ENCODE measurements around the gene TMEM72. TPM values are rescaled to one million over a fixed set of nuclear protein-coding genes. Genes with fewer than 3 reads are reported as not detected.

TMEM72 gene
- total RNA-seq, 1 experiment from 2014 or later = not detected

GRCh38 chr10:44881649-44882048, 29.5 kb upstream of the TMEM72 start:
- H3T11ph ChIP-seq (ENCODE audit: low read length) = no peak overlapping the region

More at GRCh38 chr10:44881649-44882048, 29.5 kb upstream of the TMEM72 start:
- no peaks in the 10 kb centered on the region for H3K36me3 Mint-ChIP-seq (ENCODE audit: insufficient read depth in 1 of 3, low read depth in 3 of 3)
- H2AK5ac ChIP-seq (ENCODE audit: insufficient read length, low read length) = no peak overlapping the region
- no peaks in the 10 kb centered on the region for H3K23me2 ChIP-seq (ENCODE audit: insufficient read length, low read depth, low read length, poor library complexity, severe bottlenecking)
- no peak overlapping the region for H4K91ac ChIP-seq (ENCODE audit: insufficient read length, low read depth, low read length)
- no peaks in the 10 kb centered on the region; the same call in 1 of the 2 replicates for H3K27me3 ChIP-seq (ENCODE audit: insufficient read depth, low read length)
- no peak overlapping the region for H3K9ac ChIP-seq (ENCODE audit: extremely low read depth, insufficient read length, low read length)
- H3K79me1 ChIP-seq (ENCODE audit: insufficient read depth, low read depth, low read length, poor library complexity, severe bottlenecking) = no peaks in the 10 kb centered on the region
- no peaks in the 10 kb centered on the region for H3K4me1 ChIP-seq (ENCODE audit: insufficient read depth, low read length)
- H3K23ac ChIP-seq (ENCODE audit: insufficient read length, low read depth, low read length) = no peak overlapping the region
- no peaks in the 10 kb centered on the region for H3K9me3 Mint-ChIP-seq
- H3K18ac ChIP-seq (ENCODE audit: insufficient read length, low read depth, low read length) = no peak overlapping the region
- no peak overlapping the region for H3K27ac ChIP-seq (ENCODE audit: insufficient read length, low read depth, low read length)
- no peaks in the 10 kb centered on the region for H4K20me1 ChIP-seq (ENCODE audit: control insufficient read depth, insufficient read depth, insufficient read length)
- no peak overlapping the region for H4K5ac ChIP-seq (ENCODE audit: insufficient read length, low read depth, low read length)
- H3K4ac ChIP-seq (ENCODE audit: low read depth, low read length) = no peak overlapping the region
- no peak overlapping the region for H3K14ac ChIP-seq (ENCODE audit: insufficient read depth, low read length)
- H3K4me1 Mint-ChIP-seq = peaks cover 25 to 32% of the 10 kb centered on the region in 2 experiments
- peaks cover 26% of the 10 kb centered on the region for H3K27me3 Mint-ChIP-seq (ENCODE audit: low read depth)
- H2BK5ac ChIP-seq (ENCODE audit: insufficient read length, low read length) = no peak overlapping the region
- no peaks in the 10 kb centered on the region for H3K79me2 ChIP-seq (ENCODE audit: insufficient read depth, low read length)
- H3K4me3 Mint-ChIP-seq = no peak overlapping the region
- no peak overlapping the region for H2BK15ac ChIP-seq (ENCODE audit: low read depth, low read length)
- H2BK12ac ChIP-seq (ENCODE audit: insufficient read length, low read depth, low read length) = no peak overlapping the region
- no peak overlapping the region for H2BK120ac ChIP-seq (ENCODE audit: low read depth, low read length, poor library complexity, severe bottlenecking)
- H2AFZ ChIP-seq (ENCODE audit: low read length) = no peak overlapping the region
- WGBS (ENCODE audit: extremely low coverage, insufficient read length, low lambda C conversion rate) = no CpG with 5 or more reads among the region's 7 CpGs
- H3K9me3 ChIP-seq (ENCODE audit: control insufficient read depth, low read depth, low read length) = no peaks in the 10 kb centered on the region
- H3K27ac Mint-ChIP-seq = no peak overlapping the region
- H4K8ac ChIP-seq (replicated peaks; ENCODE audit: insufficient read length, low read depth, low read length) = no peak overlapping the region
- no peak overlapping the region for H3K4me2 ChIP-seq (ENCODE audit: insufficient read depth, insufficient read length, low read length)
- no peak overlapping the region for H3K56ac ChIP-seq (ENCODE audit: insufficient read length, low read depth, low read length)
- no peak for TF ChIP-seq CTCF (conservative IDR thresholded peaks at IDR 0.05)
- no peak for DNase-seq
- no peak overlapping the region for H2BK20ac ChIP-seq (ENCODE audit: low read depth, low read length, poor library complexity, severe bottlenecking)

All from H9 (cell line).